Measurements from ENCODE around the gene GPR161.

DNA sequence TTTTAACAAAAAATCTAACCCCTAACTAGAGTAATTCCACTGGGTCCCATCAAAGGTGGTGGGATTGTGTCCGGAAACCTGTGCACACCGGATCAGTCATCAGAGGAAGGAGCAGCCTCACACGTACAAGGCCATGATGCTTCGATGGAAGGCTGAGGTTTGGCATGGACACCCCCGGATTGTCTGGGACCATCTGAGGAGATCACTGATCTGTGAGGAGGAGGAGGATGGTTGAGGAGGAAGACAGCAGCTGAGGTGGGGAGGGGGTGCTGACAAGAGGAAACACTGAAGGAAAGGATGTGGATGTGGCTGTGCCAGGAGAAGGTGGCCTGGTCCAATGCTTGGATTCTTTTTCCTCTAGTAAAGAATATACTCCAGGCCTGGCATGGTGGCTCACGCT is 41.3 kb downstream of the GPR161 start:
- TF ChIP-seq, protein P1, sequence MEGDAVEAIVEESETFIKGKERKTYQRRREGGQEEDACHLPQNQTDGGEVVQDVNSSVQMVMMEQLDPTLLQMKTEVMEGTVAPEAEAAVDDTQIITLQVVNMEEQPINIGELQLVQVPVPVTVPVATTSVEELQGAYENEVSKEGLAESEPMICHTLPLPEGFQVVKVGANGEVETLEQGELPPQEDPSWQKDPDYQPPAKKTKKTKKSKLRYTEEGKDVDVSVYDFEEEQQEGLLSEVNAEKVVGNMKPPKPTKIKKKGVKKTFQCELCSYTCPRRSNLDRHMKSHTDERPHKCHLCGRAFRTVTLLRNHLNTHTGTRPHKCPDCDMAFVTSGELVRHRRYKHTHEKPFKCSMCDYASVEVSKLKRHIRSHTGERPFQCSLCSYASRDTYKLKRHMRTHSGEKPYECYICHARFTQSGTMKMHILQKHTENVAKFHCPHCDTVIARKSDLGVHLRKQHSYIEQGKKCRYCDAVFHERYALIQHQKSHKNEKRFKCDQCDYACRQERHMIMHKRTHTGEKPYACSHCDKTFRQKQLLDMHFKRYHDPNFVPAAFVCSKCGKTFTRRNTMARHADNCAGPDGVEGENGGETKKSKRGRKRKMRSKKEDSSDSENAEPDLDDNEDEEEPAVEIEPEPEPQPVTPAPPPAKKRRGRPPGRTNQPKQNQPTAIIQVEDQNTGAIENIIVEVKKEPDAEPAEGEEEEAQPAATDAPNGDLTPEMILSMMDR (IDR thresholded peaks at IDR 0.05; ENCODE audit: low read depth, low read length) = no peak
- TF ChIP-seq, protein P2, sequence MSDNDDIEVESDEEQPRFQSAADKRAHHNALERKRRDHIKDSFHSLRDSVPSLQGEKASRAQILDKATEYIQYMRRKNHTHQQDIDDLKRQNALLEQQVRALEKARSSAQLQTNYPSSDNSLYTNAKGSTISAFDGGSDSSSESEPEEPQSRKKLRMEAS (IDR thresholded peaks at IDR 0.05; ENCODE audit: low read depth, low read length) = no peak

Data from NB4 (cell line).